B cell (primary cell): ENCODE results near the gene UBAC2.

Experiments used
- CTCF ChIP-seq: fragments of 200-600 bp; IDR thresholded peaks from one replicate; pipeline ENCODE4 v1.8.0; 2022; ENCODE audit warnings: antibody characterized with exemption, mild to moderate bottlenecking
- EZH2 ChIP-seq: IDR thresholded peaks from 2 replicates; pipeline ENCODE4 v1.6.1; 2012; ENCODE audit warnings: borderline replicate concordance, low read depth, mild to moderate bottlenecking, moderate library complexity, low read length; ENCODE audit not compliant: insufficient read depth, poor library complexity, severe bottlenecking

DNA sequence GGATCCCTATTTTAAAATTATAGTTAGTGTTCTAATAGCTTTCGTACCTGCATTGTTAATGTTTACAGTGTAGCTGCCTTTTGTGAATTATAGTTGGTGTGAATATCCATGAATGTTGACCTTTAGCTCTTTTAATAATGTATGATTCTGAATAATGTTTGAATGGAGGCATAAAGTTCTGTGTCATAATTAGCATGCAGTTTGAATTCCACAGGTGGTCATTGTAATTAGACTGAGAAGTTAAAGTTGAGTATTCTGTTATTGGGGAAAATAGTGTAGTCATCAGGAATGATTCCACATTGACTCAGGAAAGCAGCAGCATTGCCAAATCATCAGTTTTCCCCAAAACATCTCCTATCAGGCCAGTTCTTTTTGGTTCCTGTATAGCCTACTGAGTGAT lies 45.4 kb downstream of the UBAC2 start:
- TF ChIP-seq CTCF (no peak), EZH2 (no peak)
